Measurements from ENCODE around the gene PABPN1L. TPM values are rescaled to one million over a fixed set of nuclear protein-coding genes. Genes with fewer than 3 reads are reported as not detected.

PABPN1L gene
- total and polyA plus RNA-seq, 2 experiments from 2014 or later: not detected

GRCh38 chr16:88827727-88828126, 38.7 kb downstream of the PABPN1L start (continued):
- TF ChIP-seq REST (IDR thresholded peaks at IDR 0.05; ENCODE audit: unreplicated experiment) (no peak), ETS1 (IDR thresholded peaks at IDR 0.05) (no peak)

- Histone ChIP-seq H4K20me1 (replicated peaks; ENCODE audit: insufficient read depth) (no peaks in the 10 kb centered on the region), H3K4me1 (ENCODE audit: insufficient read depth) (no peaks in the 10 kb centered on the region), H3F3A (replicated peaks; ENCODE audit: low read depth) (no peaks in the 10 kb centered on the region), H3K4me2 (no peak overlapping the region), H3K36me3 (ENCODE audit: insufficient read depth) (no peaks in the 10 kb centered on the region), H2AFZ (no peak overlapping the region), H3K27me3 (ENCODE audit: insufficient read depth) (no peaks in the 10 kb centered on the region), H3K9me2 (ENCODE audit: insufficient read depth) (no peaks in the 10 kb centered on the region), H3K27ac (ENCODE audit: low read depth) (no peak overlapping the region), H3K79me2 (replicated peaks; ENCODE audit: insufficient read depth) (no peaks in the 10 kb centered on the region), H3K4me3 (no peak overlapping the region)
- Mint-ChIP-seq H3K9me3 (no peaks in the 10 kb centered on the region; the same call in 2 of the 3 replicates), H3K4me1 (no peaks in the 10 kb centered on the region; the same call in 2 of the 3 replicates), H3K4me3 (no peak overlapping the region), H3K36me3 (ENCODE audit: low read depth) (peaks cover 3% of the 10 kb centered on the region; the same call in 2 of the 3 replicates), H3K27me3 (ENCODE audit: insufficient read depth, low read depth, poor library complexity) (peaks cover 5% of the 10 kb centered on the region), H3K27ac (no peak overlapping the region)
- ATAC-seq: no peak
- TF ChIP-seq STAT1 (IDR thresholded peaks at IDR 0.05; ENCODE audit: unreplicated experiment): no peak
- no peak for TF ChIP-seq EZH2 (IDR thresholded peaks at IDR 0.05; ENCODE audit: low read depth, unreplicated experiment)
- DNase-seq (ENCODE audit: low spot score): no peak
Measured at GRCh38 chr16:88826070-88826840, 40.2 kb downstream of the PABPN1L start.

- no peaks in the 10 kb centered on the region for H3K79me2 ChIP-seq (replicated peaks; ENCODE audit: insufficient read depth)
- no peak overlapping the region for H3K4me3 Mint-ChIP-seq
- H3K36me3 Mint-ChIP-seq (ENCODE audit: low read depth): peaks cover 3% of the 10 kb centered on the region; the same call in 2 of the 3 replicates
- DNase-seq (ENCODE audit: low spot score): no peak
- no peaks in the 10 kb centered on the region; the same call in 2 of the 3 replicates for H3K9me3 Mint-ChIP-seq
- no peak for ATAC-seq
- no peak overlapping the region for H3K27ac ChIP-seq (ENCODE audit: low read depth)
- H3K27me3 Mint-ChIP-seq (ENCODE audit: insufficient read depth, low read depth, poor library complexity): peaks cover 5% of the 10 kb centered on the region
- no peaks in the 10 kb centered on the region for H3K9me2 ChIP-seq (ENCODE audit: insufficient read depth)
- H3K27ac Mint-ChIP-seq: no peak overlapping the region
- H3F3A ChIP-seq (replicated peaks; ENCODE audit: low read depth): no peaks in the 10 kb centered on the region
- no peaks in the 10 kb centered on the region for H4K20me1 ChIP-seq (replicated peaks; ENCODE audit: insufficient read depth)
- no peaks in the 10 kb centered on the region for H3K27me3 ChIP-seq (ENCODE audit: insufficient read depth)
- H3K4me3 ChIP-seq: no peak overlapping the region
- H3K36me3 ChIP-seq (ENCODE audit: insufficient read depth): no peaks in the 10 kb centered on the region
- H3K4me1 ChIP-seq (ENCODE audit: insufficient read depth): no peaks in the 10 kb centered on the region
- no peak overlapping the region for H3K4me2 ChIP-seq
- no peak overlapping the region for H2AFZ ChIP-seq
- no peaks in the 10 kb centered on the region; the same call in 2 of the 3 replicates for H3K4me1 Mint-ChIP-seq
- TF ChIP-seq JUNB (IDR thresholded peaks at IDR 0.05; ENCODE audit: unreplicated experiment): no peak
- no peak for TF ChIP-seq NANOG (IDR thresholded peaks at IDR 0.05; ENCODE audit: borderline replicate concordance)
- TF ChIP-seq EZH2phosphoT487 (IDR thresholded peaks at IDR 0.05; ENCODE audit: unreplicated experiment): no peak
- no peak for TF ChIP-seq POLR2AphosphoS5 (IDR thresholded peaks at IDR 0.05; ENCODE audit: low read depth)
- no peak for TF ChIP-seq EZH2 (IDR thresholded peaks at IDR 0.05; ENCODE audit: low read depth, unreplicated experiment)
- no peak for TF ChIP-seq CREB1 (CRISPR knock-in tag; IDR thresholded peaks at IDR 0.05; ENCODE audit: low read depth)
- no peak for TF ChIP-seq STAT1 (IDR thresholded peaks at IDR 0.05; ENCODE audit: unreplicated experiment)
- no peak for TF ChIP-seq ZNF114 (CRISPR knock-in tag; IDR thresholded peaks at IDR 0.05)
Measured at GRCh38 chr16:88825146-88825545, 41.3 kb downstream of the PABPN1L start.

Measured in GM23338 (cell line).